Mesendoderm (in vitro differentiated cells): ENCODE measurements around the gene TCERG1L.

Experiments used
- DNase-seq: peaks from one replicate; pipeline ENCODE4 v3.0.0; 2013
- H2AK5ac ChIP-seq: 2 replicates; pipeline ENCODE4 v1.6.1; 2013; ENCODE audit warnings: low read length, inconsistent platforms
- H2BK120ac ChIP-seq: 2 replicates; pipeline ENCODE4 v1.6.1; 2013; ENCODE audit warnings: low read depth, mild to moderate bottlenecking, low read length, moderate library complexity, mixed read lengths
- H2BK15ac ChIP-seq: replicated peaks from 2 replicates; pipeline ENCODE4 v1.6.1; 2013; ENCODE audit warnings: low read depth, mild to moderate bottlenecking, moderate library complexity
- H2BK5ac ChIP-seq: 2 replicates; pipeline ENCODE4 v1.6.1; 2013; ENCODE audit warnings: low read length, inconsistent platforms
- H3K18ac ChIP-seq: 2 replicates; pipeline ENCODE4 v1.6.1; 2013; ENCODE audit warnings: mild to moderate bottlenecking, low read length, mixed read lengths
- H3K23ac ChIP-seq: one replicate; pipeline ENCODE4 v1.6.1; 2013; ENCODE audit warnings: low read length
- H3K27ac ChIP-seq: 2 replicates; pipeline ENCODE4 v1.5.1; 2013; ENCODE audit warnings: low read depth, mild to moderate bottlenecking, inconsistent platforms, low read length, moderate library complexity
- H3K27me3 ChIP-seq: 2 replicates; pipeline ENCODE4 v1.6.1; 2013; ENCODE audit warnings: low read length, control low read depth, mild to moderate bottlenecking, inconsistent platforms; ENCODE audit not compliant: insufficient read depth, poor library complexity
- H3K36me3 ChIP-seq: 2 replicates; pipeline ENCODE4 v1.6.1; 2013; ENCODE audit warnings: low read length, inconsistent platforms; ENCODE audit not compliant: control insufficient read depth, insufficient read depth
- H3K4ac ChIP-seq: one replicate; pipeline ENCODE4 v1.6.1; 2013; ENCODE audit warnings: low read depth, mild to moderate bottlenecking, low read length, moderate library complexity
- H3K4me1 ChIP-seq: 2 replicates; pipeline ENCODE4 v1.6.1; 2013; ENCODE audit warnings: low read depth, low read length, inconsistent platforms; ENCODE audit not compliant: control insufficient read depth
- H3K4me2 ChIP-seq: 2 replicates; pipeline ENCODE4 v1.6.1; 2013; ENCODE audit warnings: low read length
- H3K4me3 ChIP-seq: 2 replicates; pipeline ENCODE4 v1.5.1; 2013; ENCODE audit warnings: mild to moderate bottlenecking, low read length
- H3K56ac ChIP-seq: one replicate; pipeline ENCODE4 v1.6.1; 2013; ENCODE audit warnings: low read length
- H3K79me1 ChIP-seq: 2 replicates; pipeline ENCODE4 v1.6.1; 2013; ENCODE audit warnings: low read length, inconsistent platforms
- H3K79me2 ChIP-seq: 2 replicates; pipeline ENCODE4 v1.6.1; 2013; ENCODE audit warnings: mild to moderate bottlenecking, low read length; ENCODE audit not compliant: control insufficient read depth, insufficient read depth
- H3K9ac ChIP-seq: 2 replicates; pipeline ENCODE4 v1.6.1; 2013; ENCODE audit warnings: low read length, inconsistent platforms
- H4K5ac ChIP-seq: one replicate; pipeline ENCODE4 v1.6.1; 2013; ENCODE audit warnings: low read length
- H4K8ac ChIP-seq: one replicate; pipeline ENCODE4 v1.6.1; 2013; ENCODE audit warnings: low read depth, mild to moderate bottlenecking, control low read depth, low read length, moderate library complexity
- WGBS: extraction: QIAGEN DNeasy Blood & Tissue Kit; methylation state at CpG from one replicate; pipeline ENCODE4 v1.1.7; 2013; ENCODE audit warnings: low lambda C conversion rate, missing lambda C conversion rate; ENCODE audit not compliant: insufficient coverage; ENCODE audit errors: extremely low coverage; 5-methylcytosine and 5-hydroxymethylcytosine counted together

The TCERG1L gene

DNA sequence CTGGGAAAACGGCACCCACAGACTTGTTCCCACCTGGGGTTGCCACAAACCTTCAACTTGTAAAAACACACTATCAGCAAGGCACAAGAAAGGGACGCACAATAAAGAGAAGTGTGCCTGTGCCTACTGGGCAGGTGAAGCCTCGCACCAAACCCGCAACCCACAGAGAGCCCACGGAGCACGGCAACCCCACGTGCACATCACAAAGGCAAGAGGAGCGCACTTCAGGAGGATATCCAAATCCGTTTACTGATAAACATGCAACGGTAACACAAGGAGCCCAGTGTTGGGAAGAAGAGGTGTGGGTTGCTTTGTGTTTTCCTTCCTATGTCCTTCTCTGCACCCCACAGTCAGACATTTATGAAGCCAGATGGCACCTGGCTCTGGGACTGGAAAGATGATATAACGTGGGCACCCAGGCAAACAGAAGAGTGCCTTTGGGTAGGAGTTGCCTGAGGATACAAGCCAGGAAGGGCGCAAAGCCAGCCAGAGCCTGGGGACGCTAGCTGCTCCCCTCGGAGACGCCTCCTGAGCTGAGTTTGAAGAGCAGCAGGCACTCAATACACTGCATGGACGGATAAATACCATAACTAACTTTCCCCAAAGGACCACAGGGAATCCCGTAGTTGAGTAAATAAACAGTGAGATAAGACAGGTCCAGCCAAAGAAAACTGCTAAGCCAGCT, 41.6 kb downstream of the TCERG1L start:
- Histone ChIP-seq H3K4me2 (no peak overlapping the region), H3K4me1 (peaks cover 5% of the 10 kb centered on the region), H2BK15ac (no peak overlapping the region), H2BK5ac (no peak overlapping the region), H3K79me1 (no peaks in the 10 kb centered on the region), H3K27ac (no peak overlapping the region), H2AK5ac (no peak overlapping the region), H3K4ac (no peak overlapping the region), H4K8ac (no peak overlapping the region), H2BK120ac (no peak overlapping the region), H3K27me3 (no peaks in the 10 kb centered on the region), H3K9ac (no peak overlapping the region), H3K36me3 (no peaks in the 10 kb centered on the region), H3K4me3 (no peak overlapping the region), H3K23ac (no peak overlapping the region), H4K5ac (no peak overlapping the region), H3K18ac (no peak overlapping the region), H3K56ac (no peak overlapping the region), H3K79me2 (no peaks in the 10 kb centered on the region)
- no CpG with 5 or more reads among the region's 17 CpGs for WGBS
- DNase-seq: peak; percentile 62

DNA sequence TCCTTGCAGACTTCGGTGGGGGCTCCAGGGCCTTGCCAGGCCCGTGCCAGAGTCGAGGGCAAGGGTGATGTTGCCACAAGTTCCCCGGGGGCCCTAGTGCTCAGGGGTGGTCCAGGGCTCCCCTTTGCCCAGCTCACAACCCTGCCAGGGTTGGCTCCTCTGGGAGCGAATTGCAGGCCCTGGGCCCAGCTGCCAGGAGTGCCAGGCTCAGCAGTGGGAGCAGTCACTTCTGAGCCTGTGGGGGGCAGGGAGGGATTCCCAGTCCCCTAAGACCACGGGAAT, 43.8 kb downstream of the TCERG1L start:
- H3K9ac ChIP-seq: no peak overlapping the region
- no peak overlapping the region for H2AK5ac ChIP-seq
- H3K56ac ChIP-seq: no peak overlapping the region
- WGBS: no CpG with 5 or more reads among the region's 6 CpGs
- no peaks in the 10 kb centered on the region for H3K27me3 ChIP-seq
- H3K23ac ChIP-seq: peak overlapping the region; percentile 57
- H2BK120ac ChIP-seq: no peak overlapping the region
- no peak overlapping the region for H4K5ac ChIP-seq
- no peaks in the 10 kb centered on the region for H3K36me3 ChIP-seq
- DNase-seq: no peak
- peaks cover 7% of the 10 kb centered on the region for H3K4me1 ChIP-seq
- H3K18ac ChIP-seq: no peak overlapping the region
- no peak overlapping the region for H2BK15ac ChIP-seq
- H3K27ac ChIP-seq: no peak overlapping the region
- H3K79me2 ChIP-seq: no peaks in the 10 kb centered on the region
- H3K79me1 ChIP-seq: no peaks in the 10 kb centered on the region
- H3K4me2 ChIP-seq: no peak overlapping the region
- H2BK5ac ChIP-seq: no peak overlapping the region
- no peak overlapping the region for H3K4ac ChIP-seq
- no peak overlapping the region for H3K4me3 ChIP-seq
- no peak overlapping the region for H4K8ac ChIP-seq

DNA sequence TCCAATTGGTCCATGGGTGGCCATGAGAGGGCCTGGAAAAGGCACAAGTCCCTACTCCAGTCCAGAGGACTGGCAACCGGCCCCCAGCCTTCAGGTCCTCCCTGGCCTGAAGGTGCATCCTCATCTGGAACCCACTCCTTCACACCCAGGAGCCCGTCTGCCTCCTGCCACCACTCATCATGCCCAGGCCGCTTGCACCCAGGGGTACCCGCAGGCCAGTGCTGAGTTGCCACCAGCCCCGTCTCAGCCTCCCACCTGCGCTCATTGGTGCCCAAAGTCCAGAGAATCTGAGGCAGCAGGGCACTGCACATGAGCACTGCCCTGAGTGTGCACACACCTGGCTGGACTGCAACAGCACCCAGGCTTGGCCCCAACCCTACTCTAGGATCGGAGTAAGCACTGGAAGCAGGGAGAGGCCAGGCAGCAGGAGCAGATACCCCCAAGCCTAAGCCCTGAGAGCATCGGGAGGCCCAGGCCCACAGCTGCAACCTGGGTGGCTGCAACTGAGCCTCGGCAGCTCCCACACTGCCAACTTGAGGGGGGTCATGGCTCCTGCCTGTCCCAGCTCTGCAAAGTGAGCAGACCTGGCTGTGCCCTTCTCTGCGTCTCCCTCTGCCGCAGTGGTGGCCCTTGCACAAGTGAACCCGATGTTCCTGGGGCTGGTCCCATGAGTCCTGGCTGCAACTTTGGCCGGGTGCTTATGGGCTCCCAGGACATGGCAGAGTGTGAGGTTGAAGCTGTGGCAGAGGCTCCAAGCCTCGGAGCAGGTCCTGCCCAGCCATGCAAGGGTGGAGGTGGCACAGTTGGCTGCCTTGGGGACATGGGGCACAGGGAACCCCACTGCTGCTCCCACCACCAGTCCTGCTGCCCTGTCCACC, 44.3 kb downstream of the TCERG1L start:
- Histone ChIP-seq H4K8ac (no peak overlapping the region), H3K4ac (no peak overlapping the region), H3K79me2 (no peaks in the 10 kb centered on the region), H3K27ac (no peak overlapping the region), H4K5ac (no peak overlapping the region), H3K4me3 (no peak overlapping the region), H2AK5ac (no peak overlapping the region), H2BK15ac (no peak overlapping the region), H3K4me1 (peaks cover 7% of the 10 kb centered on the region), H3K9ac (no peak overlapping the region), H3K79me1 (no peaks in the 10 kb centered on the region), H3K56ac (no peak overlapping the region), H2BK120ac (no peak overlapping the region), H2BK5ac (no peak overlapping the region), H3K23ac (peak overlapping the region; percentile 57), H3K4me2 (no peak overlapping the region), H3K36me3 (no peaks in the 10 kb centered on the region), H3K18ac (no peak overlapping the region), H3K27me3 (no peaks in the 10 kb centered on the region)
- WGBS: no CpG with 5 or more reads among the region's 14 CpGs
- DNase-seq: no peak

DNA sequence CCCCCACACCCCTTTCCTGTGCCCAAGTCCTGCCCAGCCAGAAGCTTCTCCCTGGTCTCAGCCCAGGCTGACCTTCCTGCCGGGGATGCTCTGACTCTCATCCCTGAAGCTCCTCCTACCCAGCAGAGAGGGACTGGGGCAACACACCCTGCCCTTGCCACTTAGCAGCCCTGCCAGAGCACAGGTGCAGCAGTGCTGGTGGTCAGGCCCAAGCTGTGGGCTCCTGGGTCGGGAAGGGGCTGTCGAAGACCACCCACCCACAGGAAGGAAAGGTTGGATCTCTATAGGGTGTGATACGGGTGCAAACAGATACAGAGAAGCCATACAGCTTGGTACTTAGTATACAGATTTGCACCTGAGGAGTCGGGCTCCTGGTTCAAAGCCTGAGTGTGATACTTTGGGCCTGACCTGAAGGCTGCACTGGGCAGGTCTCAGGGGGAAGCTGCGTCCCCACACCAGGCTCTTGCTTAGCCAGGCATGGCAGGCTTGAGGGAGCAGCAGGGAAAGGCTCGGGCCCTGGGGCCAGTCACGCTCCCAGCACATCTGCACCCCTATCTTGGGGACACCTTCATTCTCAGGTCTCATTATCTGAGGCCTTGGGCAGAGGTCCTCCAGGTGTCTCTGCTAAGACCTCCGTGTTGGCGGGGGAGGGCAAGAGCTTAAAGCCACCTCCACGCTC, 47.3 kb downstream of the TCERG1L start:
- Histone ChIP-seq H4K5ac (no peak overlapping the region), H4K8ac (no peak overlapping the region), H3K79me1 (no peaks in the 10 kb centered on the region), H3K4me3 (no peak overlapping the region), H3K4me1 (peaks cover 2% of the 10 kb centered on the region), H2AK5ac (no peak overlapping the region), H3K56ac (no peak overlapping the region), H3K36me3 (no peaks in the 10 kb centered on the region), H2BK5ac (no peak overlapping the region), H3K18ac (no peak overlapping the region), H3K23ac (no peak overlapping the region), H3K9ac (no peak overlapping the region), H3K4ac (no peak overlapping the region), H3K27ac (no peak overlapping the region), H3K79me2 (no peaks in the 10 kb centered on the region), H2BK15ac (no peak overlapping the region), H3K27me3 (no peaks in the 10 kb centered on the region), H2BK120ac (no peak overlapping the region), H3K4me2 (no peak overlapping the region)
- no CpG with 5 or more reads among the region's 11 CpGs for WGBS
- no peak for DNase-seq

DNA sequence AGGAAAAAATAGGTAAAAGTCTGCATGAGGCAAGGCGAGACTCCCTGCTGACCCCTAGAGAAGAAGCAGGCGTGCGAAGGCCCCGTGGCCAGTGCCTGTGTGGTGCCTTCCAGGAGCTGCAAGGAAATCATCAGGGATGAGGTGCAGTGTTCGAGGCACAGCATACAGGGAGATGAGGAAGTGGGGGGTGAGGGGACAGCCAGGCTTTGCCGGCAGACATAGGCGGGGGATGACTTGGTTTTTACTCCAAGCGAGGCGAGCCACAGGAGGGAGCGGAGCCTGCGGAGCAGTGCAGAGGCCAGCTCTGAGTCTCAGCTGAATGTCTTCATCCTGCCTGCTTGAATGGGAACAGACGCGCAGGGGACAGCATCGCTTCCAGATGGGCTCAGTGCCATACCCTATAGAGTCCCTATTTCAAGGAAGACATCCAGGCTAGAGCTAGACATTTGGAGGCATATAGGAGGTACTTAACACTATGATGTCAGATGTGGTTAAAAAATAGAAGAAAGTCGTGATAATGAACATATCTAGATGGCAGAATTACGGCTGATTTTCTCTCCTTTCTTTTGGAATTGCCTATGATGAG, 49.5 kb downstream of the TCERG1L start:
- no peak for DNase-seq
- no CpG with 5 or more reads among the region's 16 CpGs for WGBS
- Histone ChIP-seq H2BK15ac (no peak overlapping the region), H3K18ac (no peak overlapping the region), H3K79me2 (no peaks in the 10 kb centered on the region), H3K4ac (no peak overlapping the region), H4K8ac (no peak overlapping the region), H3K27me3 (no peaks in the 10 kb centered on the region), H3K23ac (no peak overlapping the region), H3K4me1 (peaks cover 2% of the 10 kb centered on the region), H3K9ac (no peak overlapping the region), H3K4me2 (no peak overlapping the region), H4K5ac (no peak overlapping the region), H2AK5ac (no peak overlapping the region), H2BK5ac (no peak overlapping the region), H3K56ac (no peak overlapping the region), H3K79me1 (no peaks in the 10 kb centered on the region), H3K4me3 (no peak overlapping the region), H3K27ac (no peak overlapping the region), H3K36me3 (no peaks in the 10 kb centered on the region), H2BK120ac (no peak overlapping the region)
